22Rv1 (cell line): ENCODE measurements around the gene PLXDC2.
"Not testable (repeated sequence)": the region's sequence is repeated elsewhere in the genome, so short reads cannot be mapped to it uniquely, and the experiment has no call there.

Experiments
- H3K27ac ChIP-seq: fragments of 450-650 bp; 2 replicates; pipeline ENCODE4 v1.5.1; 2017
- ZFX ChIP-seq: fragments of 450-650 bp; IDR thresholded peaks from 2 replicates; pipeline ENCODE4 v1.6.1; 2017; ENCODE audit warnings: antibody characterized with exemption, borderline replicate concordance
- TF ChIP-seq, protein P1 (sequence below): fragments of 450-650 bp; IDR thresholded peaks from 2 replicates; pipeline ENCODE4 v1.5.1; 2017; ENCODE audit warnings: mild to moderate bottlenecking

PLXDC2 gene

DNA sequence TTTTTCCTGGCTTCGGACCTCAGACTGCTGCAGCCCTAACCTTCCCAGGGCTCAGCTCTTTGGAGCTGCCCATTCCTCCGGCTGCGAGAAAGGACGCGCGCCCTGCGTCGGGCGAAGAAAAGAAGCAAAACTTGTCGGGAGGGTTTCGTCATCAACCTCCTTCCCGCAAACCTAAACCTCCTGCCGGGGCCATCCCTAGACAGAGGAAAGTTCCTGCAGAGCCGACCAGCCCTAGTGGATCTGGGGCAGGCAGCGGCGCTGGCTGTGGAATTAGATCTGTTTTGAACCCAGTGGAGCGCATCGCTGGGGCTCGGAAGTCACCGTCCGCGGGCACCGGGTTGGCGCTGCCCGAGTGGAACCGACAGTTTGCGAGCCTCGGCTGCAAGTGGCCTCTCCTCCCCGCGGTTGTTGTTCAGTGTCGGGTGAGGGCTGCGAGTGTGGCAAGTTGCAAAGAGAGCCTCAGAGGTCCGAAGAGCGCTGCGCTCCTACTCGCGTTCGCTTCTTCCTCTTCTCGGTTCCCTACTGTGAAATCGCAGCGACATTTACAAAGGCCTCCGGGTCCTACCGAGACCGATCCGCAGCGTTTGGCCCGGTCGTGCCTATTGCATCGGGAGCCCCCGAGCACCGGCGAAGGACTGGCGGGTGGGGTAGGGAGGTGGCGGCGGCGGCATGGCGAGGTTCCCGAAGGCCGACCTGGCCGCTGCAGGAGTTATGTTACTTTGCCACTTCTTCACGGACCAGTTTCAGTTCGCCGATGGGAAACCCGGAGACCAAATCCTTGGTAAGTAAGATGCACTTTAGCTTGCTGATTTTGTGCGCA lies at the start of gene PLXDC2:
Gene PLXDC2, plus strand, starts transcription at position 22 of the 820 bp plus-strand sequence.
- TF ChIP-seq, protein P1, sequence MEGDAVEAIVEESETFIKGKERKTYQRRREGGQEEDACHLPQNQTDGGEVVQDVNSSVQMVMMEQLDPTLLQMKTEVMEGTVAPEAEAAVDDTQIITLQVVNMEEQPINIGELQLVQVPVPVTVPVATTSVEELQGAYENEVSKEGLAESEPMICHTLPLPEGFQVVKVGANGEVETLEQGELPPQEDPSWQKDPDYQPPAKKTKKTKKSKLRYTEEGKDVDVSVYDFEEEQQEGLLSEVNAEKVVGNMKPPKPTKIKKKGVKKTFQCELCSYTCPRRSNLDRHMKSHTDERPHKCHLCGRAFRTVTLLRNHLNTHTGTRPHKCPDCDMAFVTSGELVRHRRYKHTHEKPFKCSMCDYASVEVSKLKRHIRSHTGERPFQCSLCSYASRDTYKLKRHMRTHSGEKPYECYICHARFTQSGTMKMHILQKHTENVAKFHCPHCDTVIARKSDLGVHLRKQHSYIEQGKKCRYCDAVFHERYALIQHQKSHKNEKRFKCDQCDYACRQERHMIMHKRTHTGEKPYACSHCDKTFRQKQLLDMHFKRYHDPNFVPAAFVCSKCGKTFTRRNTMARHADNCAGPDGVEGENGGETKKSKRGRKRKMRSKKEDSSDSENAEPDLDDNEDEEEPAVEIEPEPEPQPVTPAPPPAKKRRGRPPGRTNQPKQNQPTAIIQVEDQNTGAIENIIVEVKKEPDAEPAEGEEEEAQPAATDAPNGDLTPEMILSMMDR: no peak
- no peak for TF ChIP-seq ZFX
- H3K27ac ChIP-seq: peak within 1 kb of the TSS; percentile 87

DNA sequence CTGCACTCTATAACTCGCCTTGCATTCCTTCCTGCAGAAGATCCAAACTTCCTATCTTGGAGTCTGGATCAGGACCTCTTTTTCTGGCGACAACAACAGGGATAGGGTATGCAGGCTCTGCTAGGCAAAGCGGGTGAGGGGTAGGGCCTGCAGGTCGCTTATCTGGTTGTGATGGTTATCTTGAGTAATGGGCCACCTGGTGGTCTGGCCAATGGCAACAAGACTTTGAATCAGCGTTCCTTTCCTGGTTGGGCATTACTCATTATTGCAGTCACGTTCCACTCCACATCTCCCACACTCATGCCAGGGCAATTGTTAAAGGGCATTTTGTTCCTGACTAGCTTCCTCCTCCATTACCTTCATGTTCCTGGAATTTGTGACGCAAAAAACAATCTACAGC lies 48.4 kb upstream of the PLXDC2 start:
- TF ChIP-seq, protein P1: no peak
- TF ChIP-seq ZFX: no peak
- H3K27ac ChIP-seq: no peak overlapping the region

GRCh38 chr10:19769826-19770225 lies 46.4 kb upstream of the PLXDC2 start:
- not testable (repeated sequence) for H3K27ac ChIP-seq

DNA sequence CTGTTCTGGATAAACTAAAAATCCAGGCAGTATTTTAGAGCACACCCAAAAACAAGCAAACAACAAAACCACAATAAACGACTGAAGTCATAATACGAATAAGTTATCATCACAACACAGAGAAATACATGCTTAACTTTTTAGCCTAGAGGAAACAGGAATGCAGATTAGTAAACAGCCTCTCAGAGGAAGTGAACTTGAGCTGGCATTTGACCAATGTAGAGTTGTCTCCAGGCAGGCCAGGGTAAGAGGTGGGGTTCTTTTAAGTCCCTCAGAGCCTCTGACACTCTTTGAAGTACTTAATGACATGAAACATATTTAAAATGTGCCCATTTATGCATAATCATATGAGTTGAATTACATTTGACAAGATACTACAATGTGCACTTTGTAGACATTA lies 43.3 kb upstream of the PLXDC2 start:
- H3K27ac ChIP-seq: no peak overlapping the region
- TF ChIP-seq ZFX: no peak
- TF ChIP-seq, protein P1: no peak

GRCh38 chr10:19775296-19775695 lies 40.9 kb upstream of the PLXDC2 start:
- no peak for TF ChIP-seq ZFX
- TF ChIP-seq, protein P1: no peak
- no peak overlapping the region for H3K27ac ChIP-seq

DNA sequence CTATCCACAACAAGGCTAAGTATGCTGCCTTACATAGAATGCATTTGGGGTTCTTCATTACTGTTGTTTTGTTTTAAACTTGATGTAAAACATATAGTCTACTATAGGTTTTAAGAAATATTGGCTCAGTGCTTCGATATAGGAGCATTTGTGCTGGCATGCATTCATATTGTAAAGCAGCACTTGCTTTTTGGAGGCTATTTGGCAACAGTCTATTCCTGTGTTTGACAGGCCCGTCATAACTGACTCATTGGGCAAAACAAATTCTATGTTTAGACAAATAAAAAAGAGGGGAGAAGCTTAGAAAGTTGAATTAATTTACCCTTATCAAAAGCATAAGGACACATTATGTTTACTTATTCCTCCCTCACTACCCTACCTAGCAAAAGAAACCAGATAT lies 38.4 kb upstream of the PLXDC2 start:
- TF ChIP-seq ZFX: no peak
- TF ChIP-seq, protein P1: no peak
- no peak overlapping the region for H3K27ac ChIP-seq

DNA sequence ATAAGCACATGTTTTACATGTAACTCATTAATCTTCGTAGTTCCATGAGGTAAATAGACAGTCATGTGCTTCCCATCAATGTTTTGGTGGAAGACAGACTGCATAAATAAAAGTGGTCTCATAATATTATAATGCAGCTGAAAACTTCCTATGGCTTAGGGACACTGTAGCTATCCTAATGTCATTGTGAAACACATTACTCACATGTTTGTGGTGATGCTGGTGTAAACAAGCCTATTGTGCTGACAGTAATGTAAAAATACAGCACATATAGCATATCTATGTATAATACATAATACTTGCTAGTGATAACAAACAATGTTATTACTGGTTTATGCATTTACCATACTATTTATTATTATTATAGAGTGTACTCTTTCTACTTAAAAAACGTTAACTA lies 37.2 kb upstream of the PLXDC2 start:
- H3K27ac ChIP-seq: no peak overlapping the region
- TF ChIP-seq, protein P1: no peak
- no peak for TF ChIP-seq ZFX
